GM23338 (cell line): ENCODE results near the gene AJM1. TPM values are rescaled to one million over a fixed set of nuclear protein-coding genes. Genes with fewer than 3 reads are reported as not detected.

Experiments used
- ATAC-seq: fragments of 200-7000 bp; cut with Tn5 transposase; 3 replicates; pipeline ENCODE4 v1.9.1; 2020
- DNase-seq: peaks from one replicate; pipeline ENCODE4 v3.0.0-alpha.2; 2015; ENCODE audit warnings: low spot score
- H2AFZ ChIP-seq: fragments of 200-600 bp; sonication (generic); 2 replicates; pipeline ENCODE4 v1.8.0; 2016; ENCODE audit warnings: antibody characterized with exemption, mild to moderate bottlenecking, moderate library complexity
- H3F3A ChIP-seq: fragments of 200-600 bp; sonication (generic); replicated peaks from 2 replicates; pipeline ENCODE4 v1.8.0; 2017; ENCODE audit warnings: antibody characterized with exemption, mixed run types, low read depth
- H3K27ac ChIP-seq: fragments of 200-600 bp; sonication (generic); 2 replicates; pipeline ENCODE4 v1.6.1; 2016; ENCODE audit warnings: low read depth
- H3K27me3 ChIP-seq: fragments of 200-600 bp; sonication (generic); 2 replicates; pipeline ENCODE4 v1.8.0; 2016; ENCODE audit warnings: mild to moderate bottlenecking, mixed run types, moderate library complexity; ENCODE audit not compliant: insufficient read depth
- H3K36me3 ChIP-seq: fragments of 200-600 bp; sonication (generic); 2 replicates; pipeline ENCODE4 v1.8.0; 2016; ENCODE audit warnings: mild to moderate bottlenecking; ENCODE audit not compliant: insufficient read depth
- H3K4me1 ChIP-seq: fragments of 200-600 bp; sonication (generic); 2 replicates; pipeline ENCODE4 v1.8.0; 2016; ENCODE audit warnings: mild to moderate bottlenecking, moderate library complexity; ENCODE audit not compliant: insufficient read depth
- H3K4me2 ChIP-seq: fragments of 200-600 bp; sonication (generic); 2 replicates; pipeline ENCODE4 v1.7.1; 2017; ENCODE audit warnings: mixed run types
- H3K4me3 ChIP-seq: fragments of 200-600 bp; sonication (generic); 2 replicates; pipeline ENCODE4 v1.6.1; 2016; ENCODE audit warnings: mixed run types
- H3K79me2 ChIP-seq: fragments of 200-600 bp; sonication (generic); replicated peaks from 2 replicates; pipeline ENCODE4 v1.8.0; 2017; ENCODE audit warnings: mild to moderate bottlenecking; ENCODE audit not compliant: insufficient read depth
- H3K9me2 ChIP-seq: fragments of 200-600 bp; sonication (generic); 2 replicates; pipeline ENCODE4 v1.8.0; 2017; ENCODE audit not compliant: insufficient read depth
- H4K20me1 ChIP-seq: fragments of 200-600 bp; sonication (generic); replicated peaks from 2 replicates; pipeline ENCODE4 v1.8.0; 2017; ENCODE audit warnings: mild to moderate bottlenecking; ENCODE audit not compliant: insufficient read depth
- H3K27ac Mint-ChIP-seq: 2 replicates; pipeline ENCODE4 v1.8.0; 2020; ENCODE audit warnings: inconsistent platforms, mild to moderate bottlenecking, moderate library complexity, mixed read lengths
- H3K27me3 Mint-ChIP-seq: 3 replicates; pipeline ENCODE4 v1.8.0; 2022; ENCODE audit warnings: low read depth, mild to moderate bottlenecking, moderate library complexity, mixed read lengths, inconsistent platforms; ENCODE audit not compliant: insufficient read depth, poor library complexity
- H3K36me3 Mint-ChIP-seq: 3 replicates; pipeline ENCODE4 v1.8.0; 2021; ENCODE audit warnings: low read depth, mild to moderate bottlenecking, inconsistent platforms, moderate library complexity, mixed read lengths
- H3K4me1 Mint-ChIP-seq: 3 replicates; pipeline ENCODE4 v1.8.0; 2020; ENCODE audit warnings: mild to moderate bottlenecking, inconsistent platforms, mixed read lengths
- H3K4me3 Mint-ChIP-seq: 3 replicates; pipeline ENCODE4 v1.8.0; 2021; ENCODE audit warnings: moderate library complexity, mild to moderate bottlenecking, inconsistent platforms, mixed read lengths
- H3K9me3 Mint-ChIP-seq: 3 replicates; pipeline ENCODE4 v1.8.0; 2020; ENCODE audit warnings: moderate library complexity, mild to moderate bottlenecking, inconsistent platforms, mixed read lengths
- CREB1 ChIP-seq: fragments of 250-450 bp; sonication (Bioruptor Pico); IDR thresholded peaks from 2 replicates; pipeline ENCODE4 v1.5.0; 2020; ENCODE audit warnings: low read depth, mild to moderate bottlenecking, moderate library complexity
- CTCF ChIP-seq, 2 experiments: fragments of 200-600 bp in 1 of 2; sonication (generic) in 1 of 2; conservative IDR thresholded peaks; 2 replicates each; pipeline versions ENCODE4 v1.5.1 to v1.6.1; 2016 to 2017; ENCODE audit warnings: antibody characterized with exemption in 2 of 2, low read depth in 2 of 2, mild to moderate bottlenecking in 2 of 2, moderate library complexity in 1 of 2
- ETS1 ChIP-seq: IDR thresholded peaks from 2 replicates; pipeline ENCODE4 v1.6.1; 2016; ENCODE audit warnings: antibody characterized with exemption
- EZH2 ChIP-seq: fragments of 200-600 bp; sonication (generic); IDR thresholded peaks from one replicate; pipeline ENCODE4 v1.8.0; 2017; ENCODE audit warnings: antibody characterized with exemption, mild to moderate bottlenecking, low read depth; ENCODE audit not compliant: unreplicated experiment
- EZH2phosphoT487 ChIP-seq: fragments of 200-600 bp; sonication (generic); IDR thresholded peaks from one replicate; pipeline ENCODE4 v1.8.1; 2018; ENCODE audit warnings: antibody characterized with exemption; ENCODE audit not compliant: unreplicated experiment
- JUNB ChIP-seq: IDR thresholded peaks from one replicate; pipeline ENCODE4 v1.6.1; 2016; ENCODE audit warnings: antibody characterized with exemption; ENCODE audit not compliant: unreplicated experiment
- NANOG ChIP-seq: IDR thresholded peaks from 2 replicates; pipeline ENCODE4 v1.6.1; 2016; ENCODE audit warnings: antibody characterized with exemption, borderline replicate concordance
- POLR2AphosphoS5 ChIP-seq: IDR thresholded peaks from 2 replicates; pipeline ENCODE4 v1.6.1; 2016; ENCODE audit warnings: antibody characterized with exemption, low read depth
- REST ChIP-seq: IDR thresholded peaks from one replicate; pipeline ENCODE4 v1.6.1; 2018; ENCODE audit warnings: antibody characterized with exemption; ENCODE audit not compliant: unreplicated experiment
- STAT1 ChIP-seq: IDR thresholded peaks from one replicate; pipeline ENCODE4 v1.6.1; 2016; ENCODE audit warnings: antibody characterized with exemption; ENCODE audit not compliant: unreplicated experiment
- ZNF114 ChIP-seq: fragments of 250-450 bp; sonication (Bioruptor Pico); IDR thresholded peaks from 2 replicates; pipeline ENCODE4 v1.5.0; 2020; ENCODE audit warnings: mild to moderate bottlenecking, moderate library complexity
- ZNF331 ChIP-seq: fragments of 250-450 bp; sonication (Bioruptor Pico); IDR thresholded peaks from 2 replicates; pipeline ENCODE4 v1.5.0; 2020; ENCODE audit warnings: low read depth, mild to moderate bottlenecking, moderate library complexity
- ZNF462 ChIP-seq: fragments of 250-450 bp; sonication (Bioruptor Pico); IDR thresholded peaks from 2 replicates; pipeline ENCODE4 v1.5.0; 2020; ENCODE audit warnings: mild to moderate bottlenecking, moderate library complexity
- polyA plus RNA-seq: library from polyadenylated mRNA; unstranded; fragments of >200 nt; fragmentation: Nextera tagmentation; extraction: Ambion mirVana; gene quantifications from 2 replicates; pipeline ENCODE4 v1.2.1, GENCODE V29; 2016
- total RNA-seq: library from RNA; depleted of rRNA; stranded (reverse); fragments of >200 nt; shearing (Covaris generic); gene quantifications from 2 replicates; pipeline ENCODE4 v1.2.3, GENCODE V29; 2014

AJM1 gene
- total and polyA plus RNA-seq, 2 experiments from 2014 or later = 0.36 to 0.49 TPM

- ATAC-seq = no peak
- Histone ChIP-seq H3K79me2 (no peaks in the 10 kb centered on the region), H3K27ac (no peak overlapping the region), H3F3A (no peaks in the 10 kb centered on the region), H3K4me2 (no peak overlapping the region), H3K4me1 (no peaks in the 10 kb centered on the region), H3K4me3 (no peak overlapping the region), H3K9me2 (no peaks in the 10 kb centered on the region), H2AFZ (no peak overlapping the region), H3K27me3 (no peaks in the 10 kb centered on the region), H3K36me3 (0 out of 2 replicates have a peak, but pooled peaks cover under 1% of the 10 kb centered on the region), H4K20me1 (0 out of 2 replicates have a peak, but pooled peaks cover 5% of the 10 kb centered on the region)
- no peak overlapping the region for H3K4me3 Mint-ChIP-seq
- DNase-seq = no peak
- H3K4me1 Mint-ChIP-seq = no peaks in the 10 kb centered on the region
- H3K27me3 Mint-ChIP-seq = no peaks in the 10 kb centered on the region
- no peaks in the 10 kb centered on the region for H3K9me3 Mint-ChIP-seq
- no peak overlapping the region for H3K27ac Mint-ChIP-seq
- H3K36me3 Mint-ChIP-seq = peaks cover 11% of the 10 kb centered on the region; the same call in 2 of the 3 replicates
- TF ChIP-seq STAT1 (no peak), EZH2 (no peak), JUNB (no peak), CREB1 (CRISPR knock-in tag) (no peak), EZH2phosphoT487 (no peak), CTCF (conservative IDR thresholded peaks at IDR 0.05; ENCODE audit: low read depth in 2 of 2) (no peak), ZNF331 (CRISPR knock-in tag) (no peak), POLR2AphosphoS5 (no peak), ZNF462 (CRISPR knock-in tag) (no peak), NANOG (no peak), ETS1 (no peak), REST (no peak), ZNF114 (CRISPR knock-in tag) (no peak)
Observed at GRCh38 chr9:136857166-136857565, 14.9 kb downstream of the AJM1 start.
